ACC112 (cell line): ENCODE data around the gene CAMK2A.

Source experiments
- H2AFZ ChIP-seq: fragments of 200-600 bp; sonication (generic); one replicate; pipeline ENCODE4 v1.6.0; 2017; ENCODE audit warnings: antibody characterized with exemption, low read length; ENCODE audit not compliant: unreplicated experiment
- H3K27ac ChIP-seq: fragments of 200-600 bp; sonication (generic); 2 replicates; pipeline ENCODE4 v1.5.1; 2014; ENCODE audit warnings: low read depth, mild to moderate bottlenecking, antibody characterized with exemption, low read length, moderate library complexity
- H3K27me3 ChIP-seq: fragments of 200-600 bp; sonication (generic); 2 replicates; pipeline ENCODE4 v1.6.1; 2014; ENCODE audit warnings: mild to moderate bottlenecking, antibody characterized with exemption, low read length, moderate library complexity, mixed read lengths; ENCODE audit not compliant: insufficient read depth
- H3K36me3 ChIP-seq: fragments of 200-600 bp; sonication (generic); 2 replicates; pipeline ENCODE4 v1.6.1; 2016; ENCODE audit warnings: mild to moderate bottlenecking, antibody characterized with exemption, low read length, moderate library complexity, mixed read lengths; ENCODE audit not compliant: insufficient read depth
- H3K4me1 ChIP-seq: fragments of 200-600 bp; sonication (generic); one replicate; pipeline ENCODE4 v1.6.1; 2016; ENCODE audit warnings: low read length, mixed read lengths; ENCODE audit not compliant: insufficient read depth, unreplicated experiment, control insufficient read depth
- H3K4me3 ChIP-seq: fragments of 200-600 bp; sonication (generic); 2 replicates; pipeline ENCODE4 v1.5.1; 2014; ENCODE audit warnings: mild to moderate bottlenecking, low read depth, low read length
- H3K79me2 ChIP-seq: fragments of 200-600 bp; sonication (generic); one replicate; pipeline ENCODE4 v1.6.0; 2016; ENCODE audit warnings: low read length; ENCODE audit not compliant: control insufficient read depth, unreplicated experiment, insufficient read depth

The CAMK2A gene

DNA sequence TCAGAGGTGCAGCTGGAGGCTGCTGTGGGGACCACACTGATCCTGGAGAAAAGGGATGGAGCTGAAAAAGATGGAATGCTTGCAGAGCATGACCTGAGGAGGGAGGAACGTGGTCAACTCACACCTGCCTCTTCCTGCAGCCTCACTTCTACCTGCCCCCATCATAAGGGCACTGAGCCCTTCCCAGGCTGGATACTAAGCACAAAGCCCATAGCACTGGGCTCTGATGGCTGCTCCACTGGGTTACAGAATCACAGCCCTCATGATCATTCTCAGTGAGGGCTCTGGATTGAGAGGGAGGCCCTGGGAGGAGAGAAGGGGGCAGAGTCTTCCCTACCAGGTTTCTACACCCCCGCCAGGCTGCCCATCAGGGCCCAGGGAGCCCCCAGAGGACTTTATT is 105.6 kb downstream of the CAMK2A start:
- Histone ChIP-seq H3K4me3 (no peak overlapping the region), H3K79me2 (no peaks in the 10 kb centered on the region), H3K4me1 (no peaks in the 10 kb centered on the region), H3K27me3 (peaks cover 14% of the 10 kb centered on the region), H2AFZ (no peak overlapping the region), H3K36me3 (no peaks in the 10 kb centered on the region), H3K27ac (no peak overlapping the region)

- Histone ChIP-seq H2AFZ (no peak overlapping the region), H3K36me3 (no peaks in the 10 kb centered on the region), H3K27me3 (peaks cover 8% of the 10 kb centered on the region), H3K79me2 (no peaks in the 10 kb centered on the region), H3K4me1 (no peaks in the 10 kb centered on the region), H3K4me3 (no peak overlapping the region), H3K27ac (no peak overlapping the region)
These were observed 106.1 kb downstream of the CAMK2A start for GRCh38 chr5:150183436-150183835.

- Histone ChIP-seq H3K27me3 (0 out of 2 replicates have a peak, but pooled peaks cover 1% of the 10 kb centered on the region), H3K27ac (no peak overlapping the region)
These were observed 106.8 kb downstream of the CAMK2A start for GRCh38 chr5:150182774-150183173.

DNA sequence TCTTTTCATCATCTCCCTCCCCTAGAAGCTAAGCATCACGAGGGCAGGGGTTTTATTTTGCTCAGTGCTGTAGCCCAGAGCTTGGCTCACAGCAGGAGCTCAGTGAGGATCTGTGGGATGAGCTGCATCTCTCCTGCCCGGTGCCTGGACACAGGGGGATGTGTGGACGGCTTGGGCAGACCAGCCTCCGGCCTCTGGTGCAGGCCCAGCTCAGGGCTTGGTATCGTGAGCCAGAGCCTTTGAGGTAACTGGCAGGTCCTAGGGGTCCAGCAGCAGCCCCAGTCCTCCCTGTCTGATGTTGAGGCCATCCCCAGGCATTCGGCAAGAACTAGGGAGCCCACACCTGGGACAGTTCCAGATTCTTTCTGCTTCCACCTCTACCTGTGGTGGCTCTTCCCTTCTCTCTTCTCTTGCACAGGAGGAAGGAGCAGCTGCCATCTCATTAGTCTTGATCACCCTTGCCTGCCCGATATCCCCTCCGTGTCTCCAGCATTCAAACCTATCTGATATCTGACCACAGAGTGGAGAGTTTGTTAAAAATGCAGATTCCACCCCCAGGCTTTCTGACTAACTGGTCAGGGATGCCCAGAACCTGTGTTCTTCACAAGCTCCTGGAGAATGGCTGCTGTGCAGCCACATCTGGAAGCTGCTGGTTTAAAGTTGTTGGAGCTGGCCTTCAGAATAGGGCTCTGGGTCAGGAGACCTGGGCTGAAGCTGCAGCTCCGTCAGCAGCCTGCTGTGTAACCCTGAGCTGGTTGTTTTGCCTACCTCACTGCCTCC is 107.6 kb downstream of the CAMK2A start:
- H2AFZ ChIP-seq: no peak overlapping the region
- no peak overlapping the region for H3K4me3 ChIP-seq

More at GRCh38 chr5:150182774-150183173, 106.8 kb downstream of the CAMK2A start:
- H2AFZ ChIP-seq: no peak overlapping the region
- no peaks in the 10 kb centered on the region for H3K4me1 ChIP-seq
- no peaks in the 10 kb centered on the region for H3K79me2 ChIP-seq
- H3K4me3 ChIP-seq: no peak overlapping the region
- no peaks in the 10 kb centered on the region for H3K36me3 ChIP-seq

DNA sequence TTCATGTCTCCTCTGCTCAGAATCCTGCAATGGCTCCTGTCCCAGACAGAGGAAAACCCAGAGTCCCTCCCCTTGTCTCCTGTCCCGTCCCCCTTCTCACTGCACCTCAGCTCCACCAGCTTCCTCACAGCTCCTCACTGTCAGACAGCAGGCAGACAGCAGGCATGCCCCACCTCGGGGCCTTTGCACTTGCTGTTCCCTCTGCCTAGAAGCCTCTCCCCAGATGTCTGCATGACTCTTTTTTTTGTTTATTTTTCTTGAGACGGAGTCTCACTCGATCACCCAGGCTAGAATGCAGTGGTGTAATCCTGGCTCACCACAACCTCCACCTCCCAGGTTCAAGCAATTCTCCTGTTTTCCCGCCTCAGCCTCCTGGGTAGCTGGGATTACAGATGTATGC is 108.5 kb downstream of the CAMK2A start:
- Histone ChIP-seq H3K27me3 (no peaks in the 10 kb centered on the region), H3K36me3 (no peaks in the 10 kb centered on the region), H3K27ac (no peak overlapping the region), H2AFZ (no peak overlapping the region), H3K4me1 (no peaks in the 10 kb centered on the region), H3K4me3 (no peak overlapping the region), H3K79me2 (no peaks in the 10 kb centered on the region)

More for the DNA sequence above, 107.6 kb downstream of the CAMK2A start:
- H3K36me3 ChIP-seq: no peaks in the 10 kb centered on the region
- H3K27ac ChIP-seq: no peak overlapping the region
- no peaks in the 10 kb centered on the region for H3K4me1 ChIP-seq
- H3K27me3 ChIP-seq: no peaks in the 10 kb centered on the region
- H3K79me2 ChIP-seq: no peaks in the 10 kb centered on the region

- Histone ChIP-seq H2AFZ (no peak overlapping the region), H3K4me3 (no peak overlapping the region), H3K27me3 (no peaks in the 10 kb centered on the region), H3K27ac (no peak overlapping the region), H3K36me3 (no peaks in the 10 kb centered on the region), H3K79me2 (no peaks in the 10 kb centered on the region), H3K4me1 (no peaks in the 10 kb centered on the region)
These were observed 109.1 kb downstream of the CAMK2A start for GRCh38 chr5:150180241-150181026.

GRCh38 chr5:150179019-150179620 is 110.5 kb downstream of the CAMK2A start:
- no peak overlapping the region for H2AFZ ChIP-seq
- no peaks in the 10 kb centered on the region for H3K4me1 ChIP-seq
- no peaks in the 10 kb centered on the region for H3K27me3 ChIP-seq
- H3K4me3 ChIP-seq: no peak overlapping the region
- no peaks in the 10 kb centered on the region for H3K79me2 ChIP-seq
- no peak overlapping the region for H3K27ac ChIP-seq
- no peaks in the 10 kb centered on the region for H3K36me3 ChIP-seq

GRCh38 chr5:150178262-150178661 is 111.3 kb downstream of the CAMK2A start:
- Histone ChIP-seq H3K79me2 (no peaks in the 10 kb centered on the region), H3K4me3 (no peak overlapping the region), H3K36me3 (no peaks in the 10 kb centered on the region), H3K4me1 (no peaks in the 10 kb centered on the region), H3K27me3 (no peaks in the 10 kb centered on the region), H2AFZ (no peak overlapping the region), H3K27ac (no peak overlapping the region)

DNA sequence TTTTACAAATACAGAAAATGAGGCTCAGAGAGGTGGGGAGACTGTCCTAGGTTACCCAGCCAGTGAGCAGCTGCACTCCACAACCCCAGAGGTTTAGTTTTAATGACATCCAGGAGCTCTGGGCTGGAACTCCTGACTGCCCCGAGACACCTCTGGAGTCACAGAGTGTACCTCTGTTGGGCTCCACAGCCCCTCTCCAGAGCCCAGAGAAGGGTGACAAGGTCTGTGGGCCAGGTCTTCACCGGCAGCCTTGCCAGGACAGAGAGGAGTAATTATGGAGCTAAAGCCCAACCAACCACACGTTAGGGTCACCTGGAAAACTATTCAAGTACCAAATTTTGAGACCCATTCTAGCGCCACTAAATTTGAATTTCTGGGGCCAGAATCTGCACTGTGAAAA is 111.9 kb downstream of the CAMK2A start:
- no peak overlapping the region for H3K4me3 ChIP-seq
- no peaks in the 10 kb centered on the region for H3K36me3 ChIP-seq
- no peaks in the 10 kb centered on the region for H3K79me2 ChIP-seq
- no peak overlapping the region for H2AFZ ChIP-seq
- H3K27ac ChIP-seq: no peak overlapping the region
- H3K27me3 ChIP-seq: no peaks in the 10 kb centered on the region
- H3K4me1 ChIP-seq: no peaks in the 10 kb centered on the region

DNA sequence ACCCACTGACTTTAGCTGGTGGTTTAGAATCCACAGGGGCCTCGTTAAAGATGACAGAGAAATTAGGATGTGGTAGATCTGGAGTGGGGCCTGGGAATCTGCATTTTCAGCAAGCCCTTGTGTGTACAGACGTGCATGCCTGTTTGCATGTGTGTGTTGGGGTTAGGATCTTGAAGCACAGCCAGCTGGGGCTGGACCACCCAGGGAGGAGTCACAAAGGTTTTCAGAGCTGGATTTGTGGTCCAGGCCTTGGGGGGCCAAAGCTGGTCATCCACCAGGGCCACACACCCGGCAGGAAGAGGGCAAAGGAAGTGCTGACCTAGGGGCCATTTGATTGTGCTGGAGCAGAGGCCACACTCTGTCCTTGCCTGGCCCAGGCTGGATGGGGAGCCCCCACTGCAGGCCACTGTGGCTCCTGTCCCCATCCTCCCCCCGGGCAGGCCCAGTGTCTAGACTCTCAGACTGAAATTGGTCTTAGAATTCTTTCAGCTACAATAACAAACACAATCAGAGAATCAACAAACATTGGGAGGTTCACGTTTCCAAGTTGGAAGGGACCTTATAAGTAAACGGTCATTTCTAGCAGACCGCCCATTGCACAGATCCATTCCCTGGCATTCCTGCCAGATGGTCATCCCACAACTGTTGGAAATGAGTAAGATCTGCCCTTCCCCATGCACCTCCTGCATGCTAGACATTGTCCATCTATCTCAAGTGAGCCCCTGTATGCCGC is 112.7 kb downstream of the CAMK2A start:
- H3K27me3 ChIP-seq: no peaks in the 10 kb centered on the region
- H3K4me3 ChIP-seq: no peak overlapping the region
- no peaks in the 10 kb centered on the region for H3K79me2 ChIP-seq
- no peaks in the 10 kb centered on the region for H3K36me3 ChIP-seq
- no peaks in the 10 kb centered on the region for H3K4me1 ChIP-seq
- H2AFZ ChIP-seq: no peak overlapping the region
- no peak overlapping the region for H3K27ac ChIP-seq
